ENCODE data around the gene KCTD14. TPM values are rescaled to one million over a fixed set of nuclear protein-coding genes. Genes with fewer than 3 reads are reported as not detected.
"Not testable (repeated sequence)": the region's sequence is repeated elsewhere in the genome, so short reads cannot be mapped to it uniquely, and the experiment has no call there.

The KCTD14 gene
- total and polyA plus RNA-seq, 7 donors = 2.5 to 22.8 (median 4.5) TPM

- no peaks in the 10 kb centered on the region for H3K27me3 ChIP-seq
- H3K36me3 ChIP-seq = no peaks in the 10 kb centered on the region
- intact Hi-C loops (cut with DNase I) = no loop called here
- no peak for DNase-seq
- TF ChIP-seq CTCF (IDR thresholded peaks at IDR 0.05) = no peak
- no peak for TF ChIP-seq POLR2A (IDR thresholded peaks at IDR 0.05)
- no peak for TF ChIP-seq POLR2AphosphoS5 (IDR thresholded peaks at IDR 0.05)
- no peak for TF ChIP-seq EP300 (IDR thresholded peaks at IDR 0.05)
- H3K4me1 ChIP-seq = peaks cover 0 to 34% (median 18%) of the 10 kb centered on the region in 4 donors
- no peaks in the 10 kb centered on the region for H3K9me3 ChIP-seq
- WGBS, 2 donors = 70 to 81% methylated on average over 10 of the region's 10 CpGs
- no peak overlapping the region for H3K4me3 ChIP-seq
- no peak overlapping the region for H3K27ac ChIP-seq
These were observed 11.5 kb upstream of the KCTD14 start for GRCh38 chr11:78034623-78035022.

- H3K4me3 ChIP-seq = no peak overlapping the region
- no peaks in the 10 kb centered on the region for H3K9me3 ChIP-seq
- DNase-seq = no peak
- intact Hi-C loops (cut with DNase I) = no loop called here
- H3K36me3 ChIP-seq = no peaks in the 10 kb centered on the region
- no peak overlapping the region for H3K27ac ChIP-seq
- 49 to 68% methylated on average over 4 of the region's 4 CpGs for WGBS, 2 donors
- H3K4me1 ChIP-seq = peaks cover 0 to 24% (median 15%) of the 10 kb centered on the region in 4 donors
- no peak for TF ChIP-seq POLR2A (IDR thresholded peaks at IDR 0.05)
- no peak for TF ChIP-seq EP300 (IDR thresholded peaks at IDR 0.05)
- TF ChIP-seq POLR2AphosphoS5 (IDR thresholded peaks at IDR 0.05) = no peak
- no peak for TF ChIP-seq CTCF (IDR thresholded peaks at IDR 0.05)
- H3K27me3 ChIP-seq = no peaks in the 10 kb centered on the region
These were observed 10.0 kb upstream of the KCTD14 start for GRCh38 chr11:78033040-78033439.

GRCh38 chr11:78032090-78032489, 9.0 kb upstream of the KCTD14 start:
- TF ChIP-seq POLR2AphosphoS5 (IDR thresholded peaks at IDR 0.05) (peak in 1 of 4 donors; percentile 14), CTCF (IDR thresholded peaks at IDR 0.05) (no peak), EP300 (IDR thresholded peaks at IDR 0.05) (no peak)
- Histone ChIP-seq H3K36me3 (no peaks in the 10 kb centered on the region), H3K4me3 (no peak overlapping the region), H3K27ac (peak overlapping the region in 1 of 4 donors; percentile 48), H3K4me1 (peaks cover 0 to 24% (median 15%) of the 10 kb centered on the region in 4 donors), H3K27me3 (no peaks in the 10 kb centered on the region), H3K9me3 (no peaks in the 10 kb centered on the region)
- intact Hi-C loops (cut with DNase I) = no loop called here
- no peak for DNase-seq

- TF ChIP-seq EP300 (IDR thresholded peaks at IDR 0.05) (no peak), POLR2A (IDR thresholded peaks at IDR 0.05) (no peak)
- 91 to 94% methylated on average over 3 of the region's 3 CpGs for WGBS, 2 donors
These were observed 8.6 kb upstream of the KCTD14 start for GRCh38 chr11:78031629-78032028.

GRCh38 chr11:78030429-78031325, 7.6 kb upstream of the KCTD14 start:
- Histone ChIP-seq H3K27ac (peak overlapping the region in 3 of 4 donors; percentile 1 to 57 (median 18)), H3K4me1 (peaks cover 0 to 24% (median 15%) of the 10 kb centered on the region in 4 donors), H3K36me3 (no peaks in the 10 kb centered on the region), H3K27me3 (no peaks in the 10 kb centered on the region), H3K4me3 (no peak overlapping the region), H3K9me3 (no peaks in the 10 kb centered on the region)
- TF ChIP-seq CTCF (IDR thresholded peaks at IDR 0.05) = no peak
- no peak for TF ChIP-seq EP300 (IDR thresholded peaks at IDR 0.05)
- no peak for TF ChIP-seq POLR2A (IDR thresholded peaks at IDR 0.05)
- TF ChIP-seq POLR2AphosphoS5 (IDR thresholded peaks at IDR 0.05) = no peak
- intact Hi-C loops (cut with DNase I) = no loop called here
- 21 to 43% methylated on average over 7 of the region's 7 CpGs for WGBS, 2 donors
- DNase-seq = peak; percentile 77

More at GRCh38 chr11:78031629-78032028, 8.6 kb upstream of the KCTD14 start:
- peaks cover 0 to 24% (median 15%) of the 10 kb centered on the region in 4 donors for H3K4me1 ChIP-seq
- DNase-seq = no peak
- no peak overlapping the region for H3K4me3 ChIP-seq
- no peaks in the 10 kb centered on the region for H3K9me3 ChIP-seq
- intact Hi-C loops (cut with DNase I) = no loop called here
- no peaks in the 10 kb centered on the region for H3K27me3 ChIP-seq
- peak overlapping the region in 1 of 4 donors; percentile 48 for H3K27ac ChIP-seq
- no peaks in the 10 kb centered on the region for H3K36me3 ChIP-seq

GRCh38 chr11:78028423-78028822, 5.3 kb upstream of the KCTD14 start:
- WGBS, 2 donors = 65 to 91% methylated on average over 9 of the region's 9 CpGs
- H3K4me3 ChIP-seq; H3K27ac ChIP-seq; H3K27me3 ChIP-seq; H3K36me3 ChIP-seq; DNase-seq; intact Hi-C loops (cut with DNase I); H3K9me3 ChIP-seq: not testable (repeated sequence)
- peaks cover 0 to 25% (median 16%) of the 10 kb centered on the region in 4 donors for H3K4me1 ChIP-seq
